ENCODE data around the gene SP140L.
"Not testable (repeated sequence)": the region's sequence is repeated elsewhere in the genome, so short reads cannot be mapped to it uniquely, and the experiment has no call there.

SP140L gene

DNA sequence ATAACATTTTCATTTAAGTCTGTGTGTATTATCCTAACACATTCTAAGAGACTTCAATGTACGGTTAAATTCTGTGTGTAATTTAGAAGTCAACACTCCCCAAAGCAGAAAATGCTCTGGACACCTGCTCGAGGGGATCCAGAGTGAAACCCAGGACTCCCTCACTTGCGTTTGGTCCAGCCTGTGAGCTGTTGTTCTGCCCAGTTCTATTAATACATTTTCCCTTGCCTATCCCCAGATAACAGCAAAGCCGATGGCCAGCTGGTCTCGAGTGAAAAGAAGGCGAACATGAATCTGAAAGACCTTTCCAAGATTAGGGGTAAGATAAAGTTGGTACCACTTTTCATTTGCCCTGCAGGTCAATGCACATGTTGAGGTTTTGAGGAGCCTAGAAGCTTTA lies 58.0 kb downstream of the SP140L start:
- no peak for DNase-seq

DNA sequence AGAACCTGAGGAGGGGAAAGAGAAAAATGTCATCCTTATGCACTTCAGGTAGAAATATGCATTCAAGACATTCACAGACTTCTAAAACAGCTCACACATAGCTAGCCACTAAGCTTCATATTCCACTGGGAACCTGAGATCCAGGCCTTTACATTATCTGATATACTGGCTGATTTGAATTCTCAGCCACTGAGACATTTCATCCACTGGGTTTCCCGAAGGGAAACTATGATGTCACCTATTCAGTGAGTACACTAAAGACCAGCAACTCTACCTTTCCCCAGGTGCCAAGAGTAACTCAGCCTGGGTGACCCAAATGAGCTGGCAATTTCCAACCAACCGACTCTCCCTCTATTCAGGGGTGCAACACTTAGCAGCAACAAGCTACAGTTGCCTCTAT lies 67.3 kb downstream of the SP140L start:
- DNase-seq: no peak

DNA sequence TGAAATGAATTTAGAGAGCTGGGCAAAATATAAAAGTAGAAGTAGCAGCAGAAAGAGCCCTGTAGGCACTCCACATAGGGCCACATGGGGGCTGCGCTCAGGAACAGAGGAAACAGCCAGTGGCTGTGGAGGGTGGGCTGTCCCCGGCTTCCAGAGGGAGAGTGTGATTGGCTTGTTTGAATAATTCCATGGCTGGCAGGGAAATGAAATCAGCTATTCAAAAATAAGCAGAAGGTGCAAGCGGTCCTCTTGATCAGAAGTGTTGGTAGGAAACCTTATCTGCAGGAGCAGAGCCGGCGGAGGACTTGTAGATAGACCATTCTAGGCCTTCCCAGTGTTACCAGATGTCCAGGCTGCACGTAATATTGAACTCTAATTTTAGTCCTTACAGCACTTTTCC lies 71.7 kb downstream of the SP140L start:
- not testable (repeated sequence) for DNase-seq

GRCh38 chr2:230400041-230400440 lies 73.0 kb downstream of the SP140L start:
- no peak for DNase-seq

GRCh38 chr2:230400454-230400853 lies 73.5 kb downstream of the SP140L start:
- no peak for DNase-seq

DNA sequence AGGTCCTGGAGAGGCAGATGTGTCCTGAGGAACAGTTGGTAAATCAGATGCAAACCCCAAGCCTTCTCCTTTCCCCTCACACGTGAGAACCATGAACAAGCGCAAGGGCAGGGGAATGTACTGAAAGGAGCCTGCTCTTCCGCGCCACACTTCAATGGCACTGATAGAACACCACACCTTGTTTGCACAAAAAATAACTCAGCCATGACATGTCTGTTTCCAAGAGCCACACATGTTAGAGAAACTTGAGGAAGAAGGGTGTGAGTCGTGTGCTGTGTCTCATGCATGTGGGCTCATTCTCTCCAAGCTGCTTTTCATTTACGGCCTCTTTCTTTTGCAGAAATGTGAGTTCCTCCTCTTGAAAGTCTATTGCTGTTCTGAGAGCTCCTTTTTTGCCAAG lies 74.0 kb downstream of the SP140L start:
- not testable (repeated sequence) for DNase-seq

DNA sequence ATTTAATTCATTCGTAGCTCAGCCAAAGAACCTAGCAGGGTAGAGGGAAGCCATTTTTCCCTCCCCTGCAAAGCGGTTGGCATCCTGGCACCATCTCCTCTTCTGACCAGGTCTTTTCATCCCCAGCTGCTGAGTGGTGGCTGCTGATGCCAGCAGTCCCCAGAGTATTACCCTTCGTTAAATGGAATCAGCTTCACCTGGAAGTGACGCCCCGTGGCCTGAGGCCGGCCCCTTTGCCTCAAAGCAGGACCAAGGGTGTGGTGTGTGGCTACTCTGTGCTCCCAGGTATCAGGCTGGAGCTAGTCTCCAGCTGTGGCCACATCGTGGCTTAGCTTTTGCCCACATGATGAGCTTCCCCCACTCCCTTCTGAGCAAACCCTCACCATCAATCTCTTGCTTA lies 76.8 kb downstream of the SP140L start:
- no peak for DNase-seq

GRCh38 chr2:230405824-230406223 lies 78.8 kb downstream of the SP140L start:
- no peak for DNase-seq

DNA sequence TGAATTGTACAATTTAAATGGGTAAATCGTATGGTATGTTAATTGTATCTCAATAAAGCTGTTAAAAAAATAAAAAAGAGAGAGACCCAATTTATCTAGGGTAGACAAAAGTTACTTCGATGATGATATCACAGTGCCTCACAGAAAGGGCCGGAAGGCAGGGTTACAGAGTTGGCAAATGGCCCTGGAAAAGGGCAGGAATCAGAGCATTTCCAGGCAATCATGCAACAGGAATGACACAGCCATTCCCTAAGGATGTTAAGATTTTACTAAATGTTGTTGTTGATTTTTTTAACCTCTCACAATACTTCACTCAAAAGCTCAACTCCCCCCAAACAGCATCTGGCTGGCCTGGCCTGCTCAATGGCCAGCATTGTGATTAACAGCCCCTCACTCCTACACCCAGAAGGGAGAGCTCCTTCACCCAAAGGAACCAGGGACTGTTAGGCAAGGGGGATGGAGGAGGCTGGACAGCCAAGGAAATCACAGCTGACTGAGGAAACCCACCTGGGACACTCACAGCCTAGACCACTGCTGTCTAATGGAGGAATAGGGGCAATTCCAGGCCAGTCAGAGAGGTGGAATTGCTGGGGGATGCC lies 81.3 kb downstream of the SP140L start:
- no peak for DNase-seq

GRCh38 chr2:230409316-230409715 lies 82.3 kb downstream of the SP140L start:
- DNase-seq: not testable (repeated sequence)

DNA sequence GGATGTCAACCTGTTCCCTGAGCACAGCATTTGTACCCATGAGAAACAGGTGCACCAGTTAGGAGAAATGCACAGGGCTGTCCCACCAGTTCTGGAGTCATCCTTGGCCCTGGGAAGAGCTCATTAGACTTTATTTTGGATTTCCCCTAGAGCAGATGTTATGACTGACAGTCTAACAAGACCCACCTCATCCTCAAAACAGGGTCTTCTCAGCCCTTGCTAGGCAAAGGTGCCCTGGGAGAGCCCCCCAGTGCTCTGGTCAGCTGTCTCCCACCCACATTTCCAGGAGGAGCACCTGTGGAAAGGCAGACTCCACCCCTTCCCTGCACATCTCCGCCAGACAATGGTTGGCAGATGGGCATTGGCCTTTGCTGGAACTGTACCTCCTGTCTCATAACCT lies 83.3 kb downstream of the SP140L start:
- no peak for DNase-seq

DNA sequence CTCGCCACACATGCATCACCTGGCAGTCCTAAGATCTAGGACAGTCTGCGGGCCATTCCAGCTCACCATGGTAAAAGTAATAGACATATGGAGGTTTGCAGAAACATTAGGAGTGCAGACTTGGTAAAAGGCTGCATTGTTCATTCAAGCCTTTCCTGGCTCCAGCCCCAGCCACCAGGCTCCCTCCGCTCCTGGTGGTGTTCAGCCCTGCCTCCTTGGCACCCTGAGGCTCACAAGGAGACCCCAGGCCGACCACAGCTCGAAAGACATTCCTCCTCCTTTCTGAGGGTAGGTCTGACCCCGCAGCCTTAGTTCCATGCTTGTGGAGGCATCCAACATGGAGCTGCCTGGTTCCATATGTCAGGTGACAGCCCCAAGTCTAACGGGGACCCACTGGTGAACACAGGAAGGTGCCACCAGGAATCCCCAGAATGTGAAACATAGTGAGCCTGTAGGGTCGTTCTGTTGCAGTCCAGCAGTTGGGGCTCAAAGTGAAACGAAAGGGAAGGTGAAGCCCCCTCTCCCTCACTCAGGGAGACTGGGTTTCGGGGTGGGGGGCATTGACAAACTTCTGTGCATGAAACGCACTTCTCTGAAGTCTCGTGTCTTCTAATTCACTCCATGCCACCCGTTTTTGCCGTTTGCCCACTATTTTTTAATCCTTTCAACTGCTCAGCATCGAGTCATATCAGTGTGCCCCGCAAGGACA lies 84.0 kb downstream of the SP140L start:
- no peak for DNase-seq

DNA sequence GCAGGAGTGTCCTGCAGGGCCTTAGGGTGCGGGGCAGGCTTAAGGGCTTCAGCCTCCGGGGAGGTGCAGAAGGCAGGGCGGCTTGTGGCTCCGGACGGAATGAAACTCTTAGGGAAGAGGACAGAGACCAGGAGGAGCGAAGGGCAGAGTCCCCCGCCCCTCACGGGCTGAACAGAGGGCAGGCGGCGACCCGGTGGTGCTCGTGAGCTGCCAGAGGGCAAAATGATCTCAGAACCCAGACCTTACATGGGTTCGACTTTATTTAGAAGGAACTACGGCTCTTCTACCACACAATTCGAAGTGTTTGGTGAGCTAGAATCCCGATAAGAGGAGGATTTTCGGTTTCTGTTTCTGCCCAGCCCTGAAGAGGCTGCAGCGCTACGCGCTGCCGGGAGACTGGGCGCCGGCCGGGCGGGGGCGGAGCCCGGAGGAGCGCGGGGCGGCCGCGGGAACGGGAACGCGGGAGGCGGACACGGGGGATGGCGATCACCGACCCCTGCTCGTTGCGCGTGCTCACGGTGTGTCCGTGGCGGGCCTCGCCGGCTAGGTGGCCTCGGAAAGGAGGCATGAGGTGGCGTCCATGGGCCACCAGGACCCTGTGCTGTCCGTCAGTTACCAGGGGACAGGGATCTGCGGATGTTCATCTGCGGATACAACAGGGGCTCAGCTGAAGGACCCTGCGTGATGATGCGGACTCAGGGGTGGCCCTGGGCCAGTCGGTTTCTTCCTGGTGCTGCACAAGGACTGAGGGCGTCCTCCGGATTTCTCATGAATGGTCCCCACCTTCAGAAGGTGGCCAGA lies 84.8 kb downstream of the SP140L start:
- peak; percentile 47 for DNase-seq

- DNase-seq: no peak
Measured at GRCh38 chr2:230412371-230412711, 85.3 kb downstream of the SP140L start.

- DNase-seq: no peak
Measured at GRCh38 chr2:230412846-230413245, 85.9 kb downstream of the SP140L start.

- DNase-seq: no peak
Measured at GRCh38 chr2:230413479-230413878, 86.5 kb downstream of the SP140L start.

DNA sequence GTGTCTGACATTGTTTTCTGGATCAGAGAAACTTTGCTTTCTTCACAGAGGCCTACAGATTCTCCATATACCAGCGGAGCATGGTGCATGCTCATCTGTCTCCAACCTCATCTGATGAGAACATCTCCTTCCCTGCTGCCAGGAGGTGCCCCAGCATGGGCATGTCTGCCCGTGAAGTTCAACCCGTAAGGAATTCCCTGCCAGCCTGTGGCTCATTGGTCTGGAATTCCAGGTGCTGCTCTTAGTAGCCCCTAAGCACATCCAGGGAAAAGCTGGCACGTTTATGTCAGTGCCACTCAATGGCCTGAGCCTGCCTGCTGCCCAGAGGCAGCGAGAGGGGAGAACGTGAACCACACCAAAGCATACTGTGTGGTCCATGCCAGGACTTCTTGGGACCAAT lies 87.3 kb downstream of the SP140L start:
- no peak for DNase-seq

GRCh38 chr2:230416061-230416721 lies 89.2 kb downstream of the SP140L start, which contains the start of gene SP100:
TSS of gene SP100 (plus strand) at chr2:230416201. CDS start at chr2:230416297, 96 bp downstream.
- peak; percentile 87 for DNase-seq

GRCh38 chr2:230417436-230417835 lies 90.4 kb downstream of the SP140L start:
- no peak for DNase-seq

GRCh38 chr2:230418341-230419016 lies 91.5 kb downstream of the SP140L start:
- no peak for DNase-seq

DNA sequence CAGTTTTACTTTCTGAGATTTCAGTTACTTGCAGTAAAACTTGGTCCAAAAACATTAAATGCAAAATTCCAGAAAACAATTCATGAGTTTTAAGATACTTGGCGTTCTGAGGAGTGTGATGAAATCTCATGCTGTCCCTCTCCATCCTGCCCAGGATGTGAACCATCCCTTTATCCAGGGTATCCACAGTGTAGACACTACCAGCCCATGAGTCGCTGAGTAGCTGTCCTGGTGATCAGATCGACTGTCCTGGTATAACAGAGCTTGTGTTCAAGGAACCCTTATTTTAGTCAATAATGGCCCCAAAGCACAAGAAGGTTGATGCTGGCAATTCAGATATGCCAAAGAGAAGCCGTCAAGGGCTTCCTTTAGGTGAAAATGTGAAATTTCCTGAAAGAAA lies 92.2 kb downstream of the SP140L start:
- no peak for DNase-seq

DNA sequence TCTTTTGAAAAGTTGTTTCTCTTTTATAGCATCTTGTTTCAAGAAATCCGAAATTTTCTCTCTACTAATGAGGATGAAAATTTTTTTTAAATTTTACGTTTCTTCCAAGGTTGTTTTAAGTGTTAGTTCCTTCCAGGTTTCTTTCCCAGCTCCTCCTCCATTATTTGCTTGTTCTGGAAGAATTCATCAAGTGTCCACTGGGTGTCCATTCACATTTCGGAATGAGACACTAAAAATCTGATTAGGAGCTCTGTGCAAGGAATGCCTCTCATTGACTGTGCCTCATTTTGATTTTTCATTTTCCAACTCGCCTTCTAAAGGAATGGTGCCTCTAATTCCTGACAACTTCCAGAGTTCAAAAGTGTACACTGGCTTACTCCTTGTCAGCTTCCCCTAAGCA lies 95.2 kb downstream of the SP140L start:
- no peak for DNase-seq

Measured in CD4-positive, alpha-beta T cell treated with Interleukin-15 for 1 hour (primary cell).